Heart left ventricle (tissue), 16 donors: ENCODE data around the gene PYM1. TPM values are rescaled to one million over a fixed set of nuclear protein-coding genes. Genes with fewer than 3 reads are reported as not detected.

ENCODE experiments used
- ATAC-seq, 4 donors: fragments of 200-7000 bp; cut with Tn5 transposase; one replicate each; pipeline ENCODE4 v1.9.1; 2020 to 2022; ENCODE audit warnings: moderate library complexity in 4 of 4, mild to moderate bottlenecking in 3 of 4, moderate number of reproducible peaks in 1 of 4
- DNase-seq, 5 donors: peaks; one replicate each; pipeline ENCODE4 v3.0.0-alpha.2; 2020
- H3K27ac ChIP-seq, 12 donors: fragments of 200-600 bp; sonication (generic) in 4 of 12; one replicate each; pipeline versions ENCODE4 v1.5.0 to v1.8.0; 2016 to 2022; ENCODE audit warnings: mild to moderate bottlenecking in 2 of 12
- H3K27me3 ChIP-seq, 9 donors: fragments of 200-600 bp; sonication (generic) in 2 of 9; one replicate each; pipeline versions ENCODE4 v1.5.1 to v1.8.0; 2016 to 2022; ENCODE audit warnings: mild to moderate bottlenecking in 3 of 9
- H3K36me3 ChIP-seq, 9 donors: fragments of 200-600 bp; sonication (generic) in 2 of 9; one replicate each; pipeline versions ENCODE4 v1.5.0 to v1.8.0; 2018 to 2022; ENCODE audit warnings: mild to moderate bottlenecking in 2 of 9
- H3K4me1 ChIP-seq, 12 donors: fragments of 200-600 bp; sonication (generic) in 4 of 12; one replicate each; pipeline versions ENCODE4 v1.5.0 to v1.8.0; 2016 to 2022; ENCODE audit warnings: mild to moderate bottlenecking in 3 of 12
- H3K4me3 ChIP-seq, 12 donors: fragments of 200-600 bp; sonication (generic) in 4 of 12; one replicate each; pipeline versions ENCODE4 v1.5.0 to v1.8.0; 2017 to 2022; ENCODE audit warnings: mild to moderate bottlenecking in 9 of 12, moderate library complexity in 4 of 12
- H3K9me3 ChIP-seq, 12 donors: fragments of 200-600 bp; sonication (generic) in 4 of 12; one replicate each; pipeline versions ENCODE4 v1.5.0 to v1.8.0; 2016 to 2022; ENCODE audit warnings: mild to moderate bottlenecking in 1 of 12
- CTCF ChIP-seq, 12 donors: fragments of 200-600 bp; sonication (generic) in 4 of 12; IDR thresholded peaks; one replicate each; pipeline versions ENCODE4 v1.5.0 to v1.8.0; 2018 to 2022; ENCODE audit warnings: antibody characterized with exemption in 12 of 12, mild to moderate bottlenecking in 5 of 12
- POLR2A ChIP-seq, 2 donors: fragments of 450-650 bp; IDR thresholded peaks; one replicate each; pipeline ENCODE4 v1.6.1; 2017; ENCODE audit warnings: antibody characterized with exemption in 2 of 2, mild to moderate bottlenecking in 2 of 2, moderate library complexity in 2 of 2
- WGBS, 4 donors: extraction: QIAGEN DNeasy Blood & Tissue Kit in 2 of 4; methylation state at CpG; one replicate each; pipeline versions ENCODE4 v1.1.5 to v1.1.7; 2013 to 2018; 5-methylcytosine and 5-hydroxymethylcytosine counted together
- intact Hi-C, 10 donors: fragments of 100-400 bp; cut with DNase I; formaldehyde crosslinking; loops; one replicate each; pipeline versions ENCODE4 v1.11.1 to v1.14.2; 2022
- polyA plus RNA-seq, 2 donors: library from polyadenylated mRNA; stranded (reverse); fragments of 200-250 nt; gene quantifications; one replicate each; pipeline ENCODE4 v1.2.3, GENCODE V29; 2013
- total RNA-seq, 9 donors: library from RNA; depleted of rRNA in 2 of 9; stranded (reverse); fragments of >200 nt in 2 of 9; fragmentation: NEBNext Ultra II Directional in 3 of 9; extraction: Animal tissue kit (Norgen Biotek cat#: 25700) in 3 of 9; gene quantifications; one replicate each; pipeline versions ENCODE4 v1.1.0 to v1.2.4, GENCODE V29; 2016 to 2023
- donor health status: ischemic (EF 13 %, LVEDD 7.1; RV severe dilation, severe dysfunction).
- donor health status: healthy with polysubstance abuse.
- donor health status: DM: no; HTN: yes; CAD: no.
- donor health status: DM: no; HTN: no; CAD: no.
- donor health status: ischemic (EF 25% LVEDD 6.9; RV normal size, moderate dysfunction).
- donor health status: ischemic (EF 25% LVEDD 5.7; RV mildly dilated, moderate dysfunction).
- donor health status: healthy.
- donor health status: DM: yes; HTN: yes; CAD: no.
- donor health status: ischemic (EF 35%, LVEDD 5.7; RV mildly dilated, moderate dysfunction).
- donor health status: nonischemic (EF 11% LVEDD 7.7; RV severe dilation, severe dysfunction).
- donor health status: DM: yes; HTN: yes; CAD: no.
- donor health status: PGD.
- donor health status: ischemic (EF 29% LVEDD 5.4; RV normal size, mild dysfunction).
- donor health status: nonischemic (EF 23%, LVEDD 6.1; RV moderate dilation, normal function).

Gene PYM1
- total and polyA plus RNA-seq, 11 donors: 12.0 to 33.6 (median 15.3) TPM

- Histone ChIP-seq H3K4me1 (peaks cover 0 to 18% (median 2%) of the 10 kb centered on the region in 12 donors), H3K27me3 (no peaks in the 10 kb centered on the region), H3K4me3 (no peak overlapping the region), H3K36me3 (peaks cover 0 to 48% (median 13%) of the 10 kb centered on the region in 9 donors), H3K9me3 (no peaks in the 10 kb centered on the region), H3K27ac (no peak overlapping the region)
- no peak for DNase-seq
- TF ChIP-seq POLR2A (IDR thresholded peaks at IDR 0.05): no peak
- TF ChIP-seq CTCF (IDR thresholded peaks at IDR 0.05): no peak
- 70 to 89% (median 86%) methylated on average over 3 of the region's 3 CpGs for WGBS, 4 donors
- no peak for ATAC-seq
- intact Hi-C loops: no loop called here
Measured at GRCh38 chr12:55915482-55915859, 12.2 kb downstream of the PYM1 start.

- ATAC-seq (peak in 1 of 4 donors; percentile 61), DNase-seq (no peak)
- H3K4me3 ChIP-seq: no peak overlapping the region
- H3K27me3 ChIP-seq: no peaks in the 10 kb centered on the region
- 77 to 79% (median 78%) methylated on average over 4 of the region's 4 CpGs for WGBS, 4 donors
- H3K9me3 ChIP-seq: no peaks in the 10 kb centered on the region
- no peak for TF ChIP-seq CTCF (IDR thresholded peaks at IDR 0.05)
- no peak for TF ChIP-seq POLR2A (IDR thresholded peaks at IDR 0.05)
- intact Hi-C loops: no loop called here
- peaks cover 0 to 32% (median 12%) of the 10 kb centered on the region in 12 donors for H3K4me1 ChIP-seq
- H3K36me3 ChIP-seq: peaks cover 0 to 48% (median 13%) of the 10 kb centered on the region in 9 donors
- H3K27ac ChIP-seq: no peak overlapping the region
Measured at GRCh38 chr12:55912908-55913307, 14.8 kb downstream of the PYM1 start.

GRCh38 chr12:55909513-55909884 lies 18.2 kb downstream of the PYM1 start:
- ATAC-seq: no peak
- no peak for TF ChIP-seq POLR2A (IDR thresholded peaks at IDR 0.05)
- no peak for TF ChIP-seq CTCF (IDR thresholded peaks at IDR 0.05)
- WGBS, 4 donors: 44 to 59% (median 56%) methylated on average over 2 of the region's 2 CpGs
- Histone ChIP-seq H3K36me3 (peaks cover 0 to 23% (median 8%) of the 10 kb centered on the region in 9 donors), H3K27me3 (no peaks in the 10 kb centered on the region), H3K9me3 (no peaks in the 10 kb centered on the region), H3K4me3 (no peak overlapping the region), H3K27ac (peak overlapping the region in 2 of 12 donors; percentile 46 to 59), H3K4me1 (peaks cover 0 to 27% (median 8%) of the 10 kb centered on the region in 12 donors)
- no peak for DNase-seq
- intact Hi-C loops: loop anchor here in 1 of 10 donors (1.0 kb wide), 1 partner anchor 16 kb away; no protein-coding TSS in a partner anchor

GRCh38 chr12:55908726-55909512 lies 18.8 kb downstream of the PYM1 start:
- TF ChIP-seq POLR2A (IDR thresholded peaks at IDR 0.05): no peak
- TF ChIP-seq CTCF (IDR thresholded peaks at IDR 0.05): no peak
- H3K36me3 ChIP-seq: peaks cover 0 to 18% (median 6%) of the 10 kb centered on the region in 9 donors
- no peaks in the 10 kb centered on the region for H3K27me3 ChIP-seq
- 58 to 64% (median 61%) methylated on average over 8 of the region's 8 CpGs for WGBS, 4 donors
- no peak for ATAC-seq
- intact Hi-C loops: loop anchor here in 1 of 10 donors (1.0 kb wide), 1 partner anchor 16 kb away; no protein-coding TSS in a partner anchor
- H3K9me3 ChIP-seq: no peaks in the 10 kb centered on the region
- H3K27ac ChIP-seq: peak overlapping the region in 5 of 12 donors; percentile 25 to 59 (median 50)
- DNase-seq: no peak
- H3K4me1 ChIP-seq: peaks cover 0 to 27% (median 7%) of the 10 kb centered on the region in 12 donors
- H3K4me3 ChIP-seq: no peak overlapping the region
